ENCODE results near the gene CHRNA3.

- TF ChIP-seq, protein P1, sequence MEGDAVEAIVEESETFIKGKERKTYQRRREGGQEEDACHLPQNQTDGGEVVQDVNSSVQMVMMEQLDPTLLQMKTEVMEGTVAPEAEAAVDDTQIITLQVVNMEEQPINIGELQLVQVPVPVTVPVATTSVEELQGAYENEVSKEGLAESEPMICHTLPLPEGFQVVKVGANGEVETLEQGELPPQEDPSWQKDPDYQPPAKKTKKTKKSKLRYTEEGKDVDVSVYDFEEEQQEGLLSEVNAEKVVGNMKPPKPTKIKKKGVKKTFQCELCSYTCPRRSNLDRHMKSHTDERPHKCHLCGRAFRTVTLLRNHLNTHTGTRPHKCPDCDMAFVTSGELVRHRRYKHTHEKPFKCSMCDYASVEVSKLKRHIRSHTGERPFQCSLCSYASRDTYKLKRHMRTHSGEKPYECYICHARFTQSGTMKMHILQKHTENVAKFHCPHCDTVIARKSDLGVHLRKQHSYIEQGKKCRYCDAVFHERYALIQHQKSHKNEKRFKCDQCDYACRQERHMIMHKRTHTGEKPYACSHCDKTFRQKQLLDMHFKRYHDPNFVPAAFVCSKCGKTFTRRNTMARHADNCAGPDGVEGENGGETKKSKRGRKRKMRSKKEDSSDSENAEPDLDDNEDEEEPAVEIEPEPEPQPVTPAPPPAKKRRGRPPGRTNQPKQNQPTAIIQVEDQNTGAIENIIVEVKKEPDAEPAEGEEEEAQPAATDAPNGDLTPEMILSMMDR (IDR thresholded peaks at IDR 0.05), result no peak
- no peak for TF ChIP-seq EZH2 (IDR thresholded peaks at IDR 0.05)
- no peak for TF ChIP-seq EZH2phosphoT487 (IDR thresholded peaks at IDR 0.05)
Observed at GRCh38 chr15:78552597-78552996, 68.2 kb downstream of the CHRNA3 start.

Measured in neural progenitor cell (in vitro differentiated cells).